Activated CD8-positive, alpha-beta memory T cell treated with anti-CD3 and anti-CD28 coated beads, Interleukin-2, amount 10 ng/mL, durations not matched to agents 7 days and 5 days (primary cell): Measurements from ENCODE around the gene FKBP11. TPM values are rescaled to one million over a fixed set of nuclear protein-coding genes. Genes with fewer than 3 reads are reported as not detected.

ENCODE experiments used
- ATAC-seq: fragments of 150-1000 bp; cut with Tn5 transposase; one replicate; pipeline ENCODE4 v1.10.0; 2021; ENCODE audit warnings: moderate library complexity
- CTCF ChIA-PET: fragments of 350-600 bp; sonication (Branson Sonifier 250); formaldehyde crosslinking; loops from one replicate; lab custom pipeline; 2021; ENCODE audit warnings: antibody characterized with exemption; lab: Charles Lee
- DNase-seq: peaks from one replicate; pipeline ENCODE4 v3.0.0-alpha.2; 2020
- H3K27ac Mint-ChIP-seq: one replicate; pipeline ENCODE4 v1.8.0; 2021; ENCODE audit warnings: mild to moderate bottlenecking, mixed read lengths
- H3K27me3 Mint-ChIP-seq: one replicate; pipeline ENCODE4 v1.8.0; 2021; ENCODE audit warnings: mixed read lengths
- H3K36me3 Mint-ChIP-seq: one replicate; pipeline ENCODE4 v1.8.0; 2021; ENCODE audit warnings: mild to moderate bottlenecking, mixed read lengths
- H3K4me1 Mint-ChIP-seq: one replicate; pipeline ENCODE4 v1.8.0; 2021; ENCODE audit warnings: mixed read lengths
- H3K4me3 Mint-ChIP-seq: one replicate; pipeline ENCODE4 v1.8.0; 2021; ENCODE audit warnings: mild to moderate bottlenecking, moderate library complexity, mixed read lengths
- H3K9me3 Mint-ChIP-seq: one replicate; pipeline ENCODE4 v1.8.0; 2022; ENCODE audit warnings: low read depth, mixed read lengths
- total RNA-seq, 2 experiments: library from RNA; stranded (reverse); gene quantifications; one replicate each; pipeline ENCODE4 v1.2.3, GENCODE V29; 2021

The FKBP11 gene
- total RNA-seq, 2 experiments from 2014 or later = 78.5 to 88.8 TPM

GRCh38 chr12:48966177-48966895 is 41.0 kb upstream of the FKBP11 start:
- Mint-ChIP-seq H3K36me3 (peaks cover 2% of the 10 kb centered on the region), H3K27me3 (peaks cover 47% of the 10 kb centered on the region), H3K9me3 (no peaks in the 10 kb centered on the region), H3K27ac (no peak overlapping the region), H3K4me3 (no peak overlapping the region), H3K4me1 (peaks cover 17% of the 10 kb centered on the region)
- CTCF ChIA-PET = interaction anchor here (1.1 to 39.1 kb wide), 4 partner anchors 25 to 113 kb away, joined by 3 to 921 read pairs (median 4); partner anchors contain the start of genes DDN and WNT1
- DNase-seq = no peak
- ATAC-seq = no peak

GRCh38 chr12:48965298-48965838 is 40.1 kb upstream of the FKBP11 start:
- ATAC-seq (no peak), DNase-seq (no peak)
- H3K4me1 Mint-ChIP-seq = peaks cover 8% of the 10 kb centered on the region
- H3K27ac Mint-ChIP-seq = no peak overlapping the region
- H3K9me3 Mint-ChIP-seq = no peaks in the 10 kb centered on the region
- no peak overlapping the region for H3K4me3 Mint-ChIP-seq
- H3K27me3 Mint-ChIP-seq = peaks cover 44% of the 10 kb centered on the region
- H3K36me3 Mint-ChIP-seq = no peaks in the 10 kb centered on the region
- CTCF ChIA-PET = interaction anchor here (39.1 kb wide), 1 partner anchor 26 kb away, joined by 921 read pairs; the partner anchor contains the start of genes DDN and WNT1

- Mint-ChIP-seq H3K9me3 (no peaks in the 10 kb centered on the region), H3K4me1 (peaks cover 7% of the 10 kb centered on the region), H3K36me3 (no peaks in the 10 kb centered on the region), H3K27me3 (peaks cover 27% of the 10 kb centered on the region), H3K4me3 (no peak overlapping the region), H3K27ac (no peak overlapping the region)
- DNase-seq = no peak
- CTCF ChIA-PET = interaction anchor here (1.2 to 39.1 kb wide), 3 partner anchors 9 to 29 kb away, joined by 3 to 921 read pairs (median 5); partner anchors contain the start of genes DDN and WNT1
- ATAC-seq = no peak
Observed at GRCh38 chr12:48961801-48962200, 36.5 kb upstream of the FKBP11 start.

GRCh38 chr12:48961331-48961730 is 36.0 kb upstream of the FKBP11 start:
- CTCF ChIA-PET = interaction anchor here (1.2 to 39.1 kb wide), 3 partner anchors 9 to 30 kb away, joined by 3 to 921 read pairs (median 5); partner anchors contain the start of genes DDN and WNT1
- H3K27ac Mint-ChIP-seq = no peak overlapping the region
- H3K4me3 Mint-ChIP-seq = no peak overlapping the region
- DNase-seq (no peak), ATAC-seq (no peak)
- no peaks in the 10 kb centered on the region for H3K36me3 Mint-ChIP-seq
- H3K4me1 Mint-ChIP-seq = peaks cover 9% of the 10 kb centered on the region
- H3K9me3 Mint-ChIP-seq = no peaks in the 10 kb centered on the region
- peaks cover 27% of the 10 kb centered on the region for H3K27me3 Mint-ChIP-seq

GRCh38 chr12:48960834-48961233 is 35.5 kb upstream of the FKBP11 start:
- Mint-ChIP-seq H3K4me3 (no peak overlapping the region), H3K9me3 (no peaks in the 10 kb centered on the region), H3K27me3 (peaks cover 25% of the 10 kb centered on the region), H3K36me3 (peaks cover 4% of the 10 kb centered on the region), H3K4me1 (peaks cover 14% of the 10 kb centered on the region), H3K27ac (no peak overlapping the region)
- DNase-seq = no peak
- ATAC-seq = no peak
- CTCF ChIA-PET = interaction anchor here (39.1 kb wide), 1 partner anchor 30 kb away, joined by 921 read pairs; the partner anchor contains the start of genes DDN and WNT1

GRCh38 chr12:48958049-48958388 is 32.7 kb upstream of the FKBP11 start:
- H3K4me1 Mint-ChIP-seq = peaks cover 25% of the 10 kb centered on the region
- no peak for DNase-seq
- peak overlapping the region; percentile 94 for H3K4me3 Mint-ChIP-seq
- no peak for ATAC-seq
- no peaks in the 10 kb centered on the region for H3K9me3 Mint-ChIP-seq
- H3K27ac Mint-ChIP-seq = no peak overlapping the region
- CTCF ChIA-PET = interaction anchor here (0.8 to 39.1 kb wide), 12 partner anchors 11 to 276 kb away, joined by 3 to 921 read pairs (median 6); partner anchors contain the start of genes DDN, DDX23, KANSL2 and RND1
- peaks cover 11% of the 10 kb centered on the region for H3K36me3 Mint-ChIP-seq
- H3K27me3 Mint-ChIP-seq = peaks cover 20% of the 10 kb centered on the region

GRCh38 chr12:48957141-48958048 is 32.1 kb upstream of the FKBP11 start, which contains the start of gene ARF3:
Gene ARF3 (minus strand): TSS chr12:48957487. CDS start chr12:48941095, 16,392 bp downstream.
- Mint-ChIP-seq H3K4me3 (peak within 1 kb of the TSS; percentile 94), H3K27me3 (peaks cover 20% of the 10 kb centered on the region), H3K36me3 (peaks cover 13% of the 10 kb centered on the region), H3K27ac (peak within 1 kb of the TSS; percentile 82), H3K4me1 (peaks cover 26% of the 10 kb centered on the region), H3K9me3 (no peaks in the 10 kb centered on the region)
- ATAC-seq = peak; percentile 97
- DNase-seq = peak; percentile 95
- CTCF ChIA-PET = interaction anchor here (0.7 to 39.1 kb wide), 16 partner anchors 12 to 275 kb away, joined by 3 to 921 read pairs (median 6); partner anchors contain the start of genes DDN, DDX23, FKBP11 and KANSL2

GRCh38 chr12:48956279-48957140 is 31.2 kb upstream of the FKBP11 start:
- DNase-seq (no peak), ATAC-seq (no peak)
- CTCF ChIA-PET = interaction anchor here (1.0 to 39.1 kb wide), 13 partner anchors 12 to 142 kb away, joined by 3 to 921 read pairs (median 8); partner anchors contain the start of genes DDN, DDX23, FKBP11 and WNT1
- peak overlapping the region; percentile 55 for H3K27ac Mint-ChIP-seq
- H3K27me3 Mint-ChIP-seq = peaks cover 18% of the 10 kb centered on the region
- peaks cover 16% of the 10 kb centered on the region for H3K36me3 Mint-ChIP-seq
- peak overlapping the region; percentile 94 for H3K4me3 Mint-ChIP-seq
- H3K4me1 Mint-ChIP-seq = peaks cover 28% of the 10 kb centered on the region
- no peaks in the 10 kb centered on the region for H3K9me3 Mint-ChIP-seq

- Mint-ChIP-seq H3K36me3 (peaks cover 16% of the 10 kb centered on the region), H3K4me3 (no peak overlapping the region), H3K27ac (no peak overlapping the region), H3K4me1 (peaks cover 28% of the 10 kb centered on the region), H3K27me3 (peaks cover 9% of the 10 kb centered on the region), H3K9me3 (no peaks in the 10 kb centered on the region)
- CTCF ChIA-PET = interaction anchor here (3.3 to 39.1 kb wide), 2 partner anchors 36 to 102 kb away, joined by 30 to 921 read pairs; partner anchors contain the start of genes DDN, DDX23 and WNT1
- ATAC-seq = no peak
- DNase-seq = no peak
Observed at GRCh38 chr12:48954841-48955501, 29.7 kb upstream of the FKBP11 start.

- Mint-ChIP-seq H3K27ac (no peak overlapping the region), H3K27me3 (peaks cover 5% of the 10 kb centered on the region), H3K36me3 (peaks cover 16% of the 10 kb centered on the region), H3K9me3 (no peaks in the 10 kb centered on the region), H3K4me1 (peaks cover 28% of the 10 kb centered on the region), H3K4me3 (no peak overlapping the region)
- ATAC-seq (no peak), DNase-seq (no peak)
- CTCF ChIA-PET = interaction anchor here (1.2 to 39.1 kb wide), 3 partner anchors 14 to 37 kb away, joined by 3 to 921 read pairs (median 3); partner anchors contain the start of genes DDN and WNT1
Observed at GRCh38 chr12:48954061-48954460, 28.8 kb upstream of the FKBP11 start.

- ATAC-seq = no peak
- no peak overlapping the region for H3K27ac Mint-ChIP-seq
- CTCF ChIA-PET = interaction anchor here (0.9 to 39.1 kb wide), 7 partner anchors 9 to 61 kb away, joined by 3 to 921 read pairs (median 3); partner anchors contain the start of genes DDN and WNT1
- no peak for DNase-seq
- H3K4me1 Mint-ChIP-seq = peaks cover 26% of the 10 kb centered on the region
- H3K27me3 Mint-ChIP-seq = no peaks in the 10 kb centered on the region
- peaks cover 20% of the 10 kb centered on the region for H3K36me3 Mint-ChIP-seq
- no peak overlapping the region for H3K4me3 Mint-ChIP-seq
- no peaks in the 10 kb centered on the region for H3K9me3 Mint-ChIP-seq
Observed at GRCh38 chr12:48952691-48953090, 27.4 kb upstream of the FKBP11 start.
